H9 (cell line): ENCODE data around the gene GDI2. TPM values are rescaled to one million over a fixed set of nuclear protein-coding genes. Genes with fewer than 3 reads are reported as not detected.

Experiments used
- DNase-seq: peaks from one replicate; pipeline ENCODE4 v3.0.0-alpha.2; 2017
- H2AFZ ChIP-seq: one replicate; pipeline ENCODE4 v1.6.1; 2013; ENCODE audit warnings: mild to moderate bottlenecking, low read length, control low read depth, moderate library complexity
- H2AK5ac ChIP-seq: 2 replicates; pipeline ENCODE4 v1.6.1; 2013; ENCODE audit warnings: low read length, control low read depth, mixed read lengths; ENCODE audit not compliant: insufficient read length
- H2BK120ac ChIP-seq: one replicate; pipeline ENCODE4 v1.6.1; 2013; ENCODE audit warnings: low read depth, mild to moderate bottlenecking, low read length, control low read depth, inconsistent platforms; ENCODE audit not compliant: poor library complexity, severe bottlenecking
- H2BK12ac ChIP-seq: 2 replicates; pipeline ENCODE4 v1.6.1; 2013; ENCODE audit warnings: low read length, control low read depth, mixed read lengths, low read depth; ENCODE audit not compliant: insufficient read length
- H2BK15ac ChIP-seq: 2 replicates; pipeline ENCODE4 v1.6.1; 2013; ENCODE audit warnings: low read depth, low read length, control low read depth
- H2BK20ac ChIP-seq: one replicate; pipeline ENCODE4 v1.6.1; 2013; ENCODE audit warnings: low read depth, mild to moderate bottlenecking, low read length, control low read depth, inconsistent platforms; ENCODE audit not compliant: poor library complexity, severe bottlenecking
- H2BK5ac ChIP-seq: 2 replicates; pipeline ENCODE4 v1.6.1; 2013; ENCODE audit warnings: low read length, control low read depth, mixed read lengths; ENCODE audit not compliant: insufficient read length
- H3K14ac ChIP-seq: 2 replicates; pipeline ENCODE4 v1.6.1; 2013; ENCODE audit warnings: low read length, control low read depth; ENCODE audit not compliant: insufficient read depth
- H3K18ac ChIP-seq: 2 replicates; pipeline ENCODE4 v1.6.1; 2013; ENCODE audit warnings: low read depth, mild to moderate bottlenecking, mixed read lengths, low read length, control low read depth; ENCODE audit not compliant: insufficient read length
- H3K23ac ChIP-seq: 2 replicates; pipeline ENCODE4 v1.6.1; 2013; ENCODE audit warnings: low read length, control low read depth, mixed read lengths, low read depth; ENCODE audit not compliant: insufficient read length
- H3K23me2 ChIP-seq: 2 replicates; pipeline ENCODE4 v1.6.1; 2013; ENCODE audit warnings: low read depth, mild to moderate bottlenecking, mixed read lengths, low read length, control low read depth; ENCODE audit not compliant: insufficient read length, poor library complexity, severe bottlenecking
- H3K27ac ChIP-seq: 2 replicates; pipeline ENCODE4 v1.5.1; 2013; ENCODE audit warnings: low read length, control low read depth, mixed read lengths, low read depth; ENCODE audit not compliant: insufficient read length
- H3K27me3 ChIP-seq: 2 replicates; pipeline ENCODE4 v1.6.1; 2013; ENCODE audit warnings: low read length, control low read depth, inconsistent platforms; ENCODE audit not compliant: insufficient read depth
- H3K4ac ChIP-seq: 2 replicates; pipeline ENCODE4 v1.6.1; 2013; ENCODE audit warnings: low read depth, mild to moderate bottlenecking, control low read depth, inconsistent platforms, low read length, moderate library complexity
- H3K4me1 ChIP-seq: 2 replicates; pipeline ENCODE4 v1.6.1; 2013; ENCODE audit warnings: low read length, control low read depth, inconsistent platforms; ENCODE audit not compliant: insufficient read depth
- H3K4me2 ChIP-seq: 2 replicates; pipeline ENCODE4 v1.6.1; 2013; ENCODE audit warnings: low read length, control low read depth, mixed read lengths; ENCODE audit not compliant: insufficient read length, insufficient read depth
- H3K56ac ChIP-seq: 2 replicates; pipeline ENCODE4 v1.6.1; 2013; ENCODE audit warnings: low read depth, mild to moderate bottlenecking, mixed read lengths, low read length, control low read depth; ENCODE audit not compliant: insufficient read length
- H3K79me1 ChIP-seq: 2 replicates; pipeline ENCODE4 v1.6.1; 2013; ENCODE audit warnings: low read depth, mild to moderate bottlenecking, moderate library complexity, low read length, control low read depth, inconsistent platforms; ENCODE audit not compliant: insufficient read depth, poor library complexity, severe bottlenecking
- H3K79me2 ChIP-seq: 2 replicates; pipeline ENCODE4 v1.6.1; 2013; ENCODE audit warnings: low read length, control low read depth, inconsistent platforms; ENCODE audit not compliant: insufficient read depth
- H3K9ac ChIP-seq: 2 replicates; pipeline ENCODE4 v1.6.1; 2013; ENCODE audit warnings: low read length, control low read depth, mixed read lengths; ENCODE audit not compliant: insufficient read length; ENCODE audit errors: extremely low read depth
- H3K9me3 ChIP-seq: one replicate; pipeline ENCODE4 v1.6.1; 2013; ENCODE audit warnings: low read depth, low read length, inconsistent platforms; ENCODE audit not compliant: control insufficient read depth
- H3T11ph ChIP-seq: one replicate; pipeline ENCODE4 v1.6.1; 2013; ENCODE audit warnings: mild to moderate bottlenecking, low read length, control low read depth, inconsistent platforms
- H4K20me1 ChIP-seq: one replicate; pipeline ENCODE4 v1.6.1; 2013; ENCODE audit not compliant: control insufficient read depth, insufficient read length, insufficient read depth
- H4K5ac ChIP-seq: 2 replicates; pipeline ENCODE4 v1.6.1; 2013; ENCODE audit warnings: low read depth, mild to moderate bottlenecking, mixed read lengths, low read length, control low read depth; ENCODE audit not compliant: insufficient read length
- H4K8ac ChIP-seq: replicated peaks from 2 replicates; pipeline ENCODE4 v1.6.1; 2013; ENCODE audit warnings: low read length, control low read depth, mixed read lengths, low read depth; ENCODE audit not compliant: insufficient read length
- H4K91ac ChIP-seq: 2 replicates; pipeline ENCODE4 v1.6.1; 2013; ENCODE audit warnings: low read depth, mild to moderate bottlenecking, moderate library complexity, mixed read lengths, low read length, control low read depth; ENCODE audit not compliant: insufficient read length
- H3K27ac Mint-ChIP-seq, 3 experiments: 2 replicates in 2 of 3; 3 replicates in 1 of 3; pipeline ENCODE4 v1.8.0; 2020 to 2021; ENCODE audit warnings: mixed read lengths in 3 of 3, mild to moderate bottlenecking in 1 of 3, moderate library complexity in 1 of 3
- H3K27me3 Mint-ChIP-seq: 2 replicates; pipeline ENCODE4 v1.8.0; 2021; ENCODE audit warnings: low read depth, mild to moderate bottlenecking, moderate library complexity, mixed read lengths
- H3K36me3 Mint-ChIP-seq, 3 experiments: 2 replicates in 2 of 3; 3 replicates in 1 of 3; pipeline ENCODE4 v1.8.0; 2020 to 2021; ENCODE audit warnings: low read depth in 3 of 3, mixed read lengths in 3 of 3; ENCODE audit not compliant: insufficient read depth in 1 of 3
- H3K4me1 Mint-ChIP-seq, 2 experiments: 2 replicates each; pipeline ENCODE4 v1.8.0; 2020; ENCODE audit warnings: mixed read lengths in 2 of 2
- H3K4me3 Mint-ChIP-seq, 2 experiments: 2 replicates in 1 of 2; 3 replicates in 1 of 2; pipeline ENCODE4 v1.8.0; 2020 to 2021; ENCODE audit warnings: mild to moderate bottlenecking in 2 of 2, mixed read lengths in 2 of 2, moderate library complexity in 1 of 2
- H3K9me3 Mint-ChIP-seq, 2 experiments: 2 replicates in 1 of 2; 3 replicates in 1 of 2; pipeline ENCODE4 v1.8.0; 2020; ENCODE audit warnings: mild to moderate bottlenecking in 2 of 2, mixed read lengths in 2 of 2, moderate library complexity in 1 of 2
- CTCF ChIP-seq: fragments of 200-600 bp; sonication (generic); conservative IDR thresholded peaks from 3 replicates; pipeline ENCODE4 v1.8.0; 2021; ENCODE audit warnings: antibody characterized with exemption, mild to moderate bottlenecking
- WGBS: extraction: QIAGEN DNeasy Blood & Tissue Kit; methylation state at CpG from one replicate; pipeline ENCODE4 v1.1.7; 2013; ENCODE audit warnings: missing lambda C conversion rate, low lambda C conversion rate, mixed read lengths; ENCODE audit not compliant: insufficient read length; ENCODE audit errors: extremely low coverage; 5-methylcytosine and 5-hydroxymethylcytosine counted together
- total RNA-seq: library from RNA; stranded (reverse); gene quantifications from 2 replicates; pipeline ENCODE4 v1.2.1, GENCODE V29; 2021

GDI2 gene
- total RNA-seq, 1 experiment from 2014 or later = 351 TPM

DNA sequence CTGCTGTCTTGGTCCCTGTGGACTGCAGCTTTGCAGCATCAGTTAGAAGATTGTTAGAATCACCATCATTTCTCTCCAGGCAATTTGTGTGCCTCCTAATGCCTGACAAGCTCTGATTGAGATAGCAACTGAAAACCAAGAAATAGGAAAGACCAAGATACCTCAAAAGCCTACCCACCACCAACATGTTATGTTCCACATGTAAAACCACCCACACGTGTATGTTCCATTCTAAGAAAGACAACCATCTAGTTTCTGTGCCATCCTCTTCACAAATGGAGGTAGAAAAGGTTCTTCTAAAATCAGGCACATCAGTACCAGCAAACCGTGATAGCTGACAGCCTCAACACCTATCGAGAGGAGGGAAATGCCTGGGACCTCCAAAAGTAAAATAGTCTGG lies 81.7 kb downstream of the GDI2 start:
- Histone ChIP-seq H3K14ac (no peak overlapping the region), H3K9me3 (no peaks in the 10 kb centered on the region), H3K27ac (no peak overlapping the region), H3K18ac (no peak overlapping the region), H3K23ac (no peak overlapping the region), H2BK12ac (no peak overlapping the region), H2BK15ac (no peak overlapping the region), H3K79me2 (no peaks in the 10 kb centered on the region), H3K23me2 (no peaks in the 10 kb centered on the region), H3T11ph (no peak overlapping the region), H3K4ac (no peak overlapping the region), H3K56ac (no peak overlapping the region), H4K5ac (no peak overlapping the region), H2BK5ac (no peak overlapping the region), H3K27me3 (no peaks in the 10 kb centered on the region), H3K79me1 (no peaks in the 10 kb centered on the region), H2AK5ac (no peak overlapping the region), H2BK20ac (no peak overlapping the region), H3K9ac (no peak overlapping the region), H4K8ac (no peak overlapping the region), H2AFZ (no peak overlapping the region), H4K20me1 (no peaks in the 10 kb centered on the region), H2BK120ac (no peak overlapping the region), H4K91ac (no peak overlapping the region), H3K4me1 (no peaks in the 10 kb centered on the region), H3K4me2 (no peak overlapping the region)
- WGBS = no CpG with 5 or more reads among the region's 3 CpGs
- Mint-ChIP-seq H3K4me1 (no peaks in the 10 kb centered on the region), H3K9me3 (no peaks in the 10 kb centered on the region), H3K27me3 (no peaks in the 10 kb centered on the region), H3K36me3 (peaks cover 20 to 63% (median 46%) of the 10 kb centered on the region in 3 experiments; a peak in 6 of 7 replicates), H3K27ac (no peak overlapping the region), H3K4me3 (no peak overlapping the region)
- TF ChIP-seq CTCF = no peak
- no peak for DNase-seq
